Left hindlimb (tissue), 1 donor: ENCODE measurements around the gene CDH23.

ENCODE experiments used
- DNase-seq: peaks from one replicate; pipeline ENCODE4 v3.0.0-alpha.2; 2018

The CDH23 gene

GRCh38 chr10:71423901-71424300 is 27.2 kb downstream of the CDH23 start:
- no peak for DNase-seq

- DNase-seq: no peak
Observed at GRCh38 chr10:71424496-71425194, 27.9 kb downstream of the CDH23 start.

GRCh38 chr10:71426058-71426605 is 29.4 kb downstream of the CDH23 start:
- DNase-seq: no peak

GRCh38 chr10:71427246-71427645 is 30.5 kb downstream of the CDH23 start:
- DNase-seq: no peak

- no peak for DNase-seq
Observed at GRCh38 chr10:71429304-71429703, 32.6 kb downstream of the CDH23 start.

GRCh38 chr10:71429929-71430328 is 33.2 kb downstream of the CDH23 start:
- no peak for DNase-seq

- no peak for DNase-seq
Observed at GRCh38 chr10:71431239-71432100, 34.8 kb downstream of the CDH23 start.

GRCh38 chr10:71432101-71432905 is 35.6 kb downstream of the CDH23 start:
- no peak for DNase-seq

GRCh38 chr10:71432956-71433767 is 36.4 kb downstream of the CDH23 start:
- no peak for DNase-seq

- DNase-seq: no peak
Observed at GRCh38 chr10:71433768-71434744, 37.3 kb downstream of the CDH23 start.

- no peak for DNase-seq
Observed at GRCh38 chr10:71434760-71435394, 38.2 kb downstream of the CDH23 start.

- no peak for DNase-seq
Observed at GRCh38 chr10:71435571-71436267, 39.0 kb downstream of the CDH23 start.

- no peak for DNase-seq
Observed at GRCh38 chr10:71436268-71437125, 39.8 kb downstream of the CDH23 start.

GRCh38 chr10:71437537-71438092 is 40.9 kb downstream of the CDH23 start:
- DNase-seq: no peak

- DNase-seq: no peak
Observed at GRCh38 chr10:71438761-71439160, 42.0 kb downstream of the CDH23 start.

- no peak for DNase-seq
Observed at GRCh38 chr10:71439670-71440425, 43.1 kb downstream of the CDH23 start.

GRCh38 chr10:71440506-71441035 is 43.9 kb downstream of the CDH23 start:
- no peak for DNase-seq
